ENCODE results near the gene MMP23B.

The MMP23B gene

DNA sequence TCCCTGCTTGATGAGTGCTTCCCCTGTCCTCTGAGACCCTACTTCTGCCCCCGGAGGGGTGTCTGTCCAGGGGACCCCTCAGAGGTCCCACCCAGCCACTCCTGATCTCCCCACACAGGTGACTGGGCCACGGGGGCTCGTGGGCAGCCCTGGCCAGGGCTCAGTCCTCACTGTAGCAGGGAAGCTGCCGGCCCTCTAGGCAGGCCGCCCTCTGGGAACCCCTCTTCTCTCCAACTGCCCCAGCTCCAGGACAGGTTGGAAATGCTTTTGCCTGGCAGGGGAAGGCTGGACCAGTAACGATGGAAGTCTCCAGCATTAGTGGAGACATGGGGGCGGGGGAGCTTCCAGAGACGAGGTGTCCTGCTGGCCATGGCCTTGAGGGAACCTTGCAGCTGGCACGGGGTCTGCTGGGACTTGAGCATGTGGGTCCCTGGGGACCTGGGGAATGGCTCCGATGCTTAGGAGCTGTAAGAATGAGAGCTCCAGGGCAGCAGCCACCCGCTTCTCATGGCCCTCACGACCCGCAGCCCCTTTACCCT lies 28.9 kb upstream of the MMP23B start:
- no peak for DNase-seq

DNA sequence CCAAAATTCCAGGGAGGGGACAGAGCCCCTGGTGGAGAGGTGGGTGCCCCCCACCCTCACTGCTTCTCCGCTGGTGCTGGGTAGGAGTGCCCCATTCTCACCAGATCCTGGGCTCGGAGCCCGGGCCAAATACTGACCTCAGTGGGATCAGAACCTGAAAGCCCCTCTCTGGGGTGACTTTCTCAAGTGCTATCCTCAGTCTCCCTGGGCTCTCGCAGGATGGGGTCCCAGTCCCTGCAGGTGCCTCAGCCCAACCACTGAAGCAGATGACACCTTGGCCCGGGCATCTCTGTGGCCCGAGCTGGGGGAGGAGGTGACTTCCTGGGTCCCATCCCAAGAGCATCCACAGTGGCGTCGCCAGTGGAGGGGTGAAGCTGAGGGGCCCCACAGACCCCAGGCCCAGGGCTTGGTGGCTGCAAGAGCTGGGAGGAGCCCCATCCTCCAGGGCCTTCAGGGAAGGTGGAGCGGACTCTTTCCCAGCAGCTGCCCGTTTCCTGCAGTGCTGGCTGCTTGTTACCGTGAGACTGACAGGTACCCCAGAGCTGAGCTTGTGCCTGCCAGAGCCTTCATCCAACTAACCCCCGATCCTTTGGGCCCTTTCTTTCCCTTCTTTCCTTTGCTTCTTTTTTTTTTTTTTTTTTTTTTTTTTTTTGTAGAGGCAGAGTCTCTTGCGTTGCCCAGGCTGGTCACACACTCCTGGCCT lies 28.2 kb upstream of the MMP23B start:
- no peak for DNase-seq

DNA sequence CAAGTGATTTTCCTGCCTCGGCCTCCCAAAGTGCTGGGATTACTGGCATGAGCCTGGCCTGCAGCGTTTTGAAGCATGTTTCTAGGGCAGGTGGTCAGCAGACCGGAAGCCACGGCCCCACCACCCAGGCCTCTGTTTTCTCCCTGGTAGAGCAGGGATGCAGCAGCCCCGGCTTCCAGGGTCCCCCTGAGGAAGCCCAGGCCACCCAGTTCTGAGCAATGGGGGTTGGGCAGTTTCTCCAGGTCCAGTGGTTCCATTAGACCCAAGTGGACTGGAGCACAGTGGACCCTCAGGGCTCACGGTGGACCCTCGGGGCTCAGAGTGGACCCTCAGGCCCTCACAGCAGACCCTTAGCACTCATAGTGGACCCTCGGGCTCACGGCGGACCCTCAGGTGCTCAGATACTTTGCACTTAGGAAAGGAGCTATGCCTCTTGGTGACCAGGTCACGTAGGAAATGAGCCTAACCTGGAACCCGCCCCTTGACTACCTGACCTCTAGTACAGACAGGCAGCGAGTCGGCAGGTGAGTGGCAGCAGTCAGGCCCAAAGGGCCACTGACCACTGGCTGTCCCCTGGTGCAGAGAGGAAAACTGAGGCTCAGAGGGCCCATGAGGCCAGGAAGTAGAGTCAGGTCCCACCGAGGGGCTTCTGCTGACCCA lies 27.5 kb upstream of the MMP23B start:
- no peak for DNase-seq

DNA sequence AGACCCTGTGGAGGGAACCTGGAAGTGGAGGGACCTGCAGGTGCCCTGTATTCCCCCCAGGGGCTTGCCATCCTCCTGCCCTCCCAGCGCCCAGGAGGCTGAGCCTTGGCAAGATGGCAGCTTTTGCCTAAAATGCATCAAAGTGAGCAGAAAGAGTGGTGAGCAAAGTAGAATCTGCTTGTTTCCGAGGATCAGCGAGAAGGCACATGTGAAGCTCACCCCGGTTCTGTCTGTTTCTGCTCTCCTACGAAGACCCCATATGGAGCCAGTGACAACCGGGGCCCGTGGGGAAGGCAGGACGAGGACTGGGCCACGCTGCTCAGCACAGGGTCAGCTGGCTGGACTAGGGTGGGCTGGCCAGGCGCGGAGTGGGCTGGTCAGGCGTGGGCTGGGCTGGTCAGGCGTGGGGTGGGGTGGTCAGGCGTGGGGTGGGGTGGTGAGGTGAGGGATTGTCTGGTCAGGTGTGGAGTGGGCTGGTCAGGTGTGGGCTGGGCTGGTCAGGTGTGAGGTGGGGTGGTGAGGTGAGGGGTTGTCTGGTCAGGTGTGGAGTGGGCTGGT lies 26.9 kb upstream of the MMP23B start:
- DNase-seq = no peak

GRCh38 chr1:1605724-1606123 lies 26.2 kb upstream of the MMP23B start:
- DNase-seq = no peak

GRCh38 chr1:1606232-1606631 lies 25.7 kb upstream of the MMP23B start:
- DNase-seq = no peak

DNA sequence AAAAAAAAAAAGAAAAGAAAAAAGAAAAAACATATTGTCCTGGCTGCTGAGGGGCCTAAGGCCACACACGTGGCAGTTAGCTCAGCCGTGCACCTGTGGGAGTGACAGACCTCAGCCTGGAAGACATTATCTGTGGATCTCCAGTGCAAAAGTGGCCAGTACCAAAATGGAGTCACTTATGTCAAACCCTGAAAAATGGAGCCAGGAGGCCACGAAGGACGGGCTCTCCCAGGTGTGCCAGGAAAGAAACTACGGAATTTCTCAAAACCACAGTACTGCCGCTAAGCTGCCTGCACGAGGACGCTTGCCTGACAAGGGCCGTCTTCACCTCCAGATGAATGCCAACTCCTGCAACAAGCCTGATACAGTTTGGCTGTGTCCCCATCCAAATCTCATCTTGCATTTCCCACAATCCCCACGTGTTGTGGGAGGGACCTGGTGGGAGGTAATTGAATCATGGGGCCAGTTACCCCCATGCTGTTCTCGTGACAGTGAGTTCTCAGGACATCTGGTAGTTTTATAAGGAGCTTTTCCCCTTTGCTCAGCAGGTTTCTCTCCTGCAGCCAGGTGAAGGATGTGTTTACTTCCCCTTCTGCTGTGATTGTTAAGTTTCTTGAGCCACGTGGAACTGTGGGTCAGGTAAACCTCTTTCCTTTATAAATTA lies 22.0 kb upstream of the MMP23B start:
- no peak for DNase-seq

- DNase-seq = no peak
Measured at GRCh38 chr1:1610796-1611195, 21.2 kb upstream of the MMP23B start.

DNA sequence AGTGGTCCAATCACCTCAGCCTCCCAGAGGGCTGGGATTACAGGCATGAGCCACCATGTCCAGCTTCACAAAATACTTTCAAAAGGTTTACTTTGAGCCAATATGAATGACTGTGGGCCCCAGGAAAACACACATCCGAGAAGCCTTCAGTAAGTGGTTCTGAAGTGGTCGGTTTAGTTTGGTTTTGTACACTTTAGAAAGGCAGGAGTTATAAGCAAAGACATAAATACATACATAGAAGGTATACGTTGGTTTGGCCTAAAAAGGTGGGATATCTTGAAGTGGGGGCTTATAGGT lies 19.9 kb upstream of the MMP23B start:
- no peak for DNase-seq

GRCh38 chr1:1613509-1614082 lies 18.4 kb upstream of the MMP23B start:
- no peak for DNase-seq

- peak; percentile 69 for DNase-seq
Measured at GRCh38 chr1:1614204-1614953, 17.6 kb upstream of the MMP23B start.

- no peak for DNase-seq
Measured at GRCh38 chr1:1614954-1615255, 17.1 kb upstream of the MMP23B start.

DNA sequence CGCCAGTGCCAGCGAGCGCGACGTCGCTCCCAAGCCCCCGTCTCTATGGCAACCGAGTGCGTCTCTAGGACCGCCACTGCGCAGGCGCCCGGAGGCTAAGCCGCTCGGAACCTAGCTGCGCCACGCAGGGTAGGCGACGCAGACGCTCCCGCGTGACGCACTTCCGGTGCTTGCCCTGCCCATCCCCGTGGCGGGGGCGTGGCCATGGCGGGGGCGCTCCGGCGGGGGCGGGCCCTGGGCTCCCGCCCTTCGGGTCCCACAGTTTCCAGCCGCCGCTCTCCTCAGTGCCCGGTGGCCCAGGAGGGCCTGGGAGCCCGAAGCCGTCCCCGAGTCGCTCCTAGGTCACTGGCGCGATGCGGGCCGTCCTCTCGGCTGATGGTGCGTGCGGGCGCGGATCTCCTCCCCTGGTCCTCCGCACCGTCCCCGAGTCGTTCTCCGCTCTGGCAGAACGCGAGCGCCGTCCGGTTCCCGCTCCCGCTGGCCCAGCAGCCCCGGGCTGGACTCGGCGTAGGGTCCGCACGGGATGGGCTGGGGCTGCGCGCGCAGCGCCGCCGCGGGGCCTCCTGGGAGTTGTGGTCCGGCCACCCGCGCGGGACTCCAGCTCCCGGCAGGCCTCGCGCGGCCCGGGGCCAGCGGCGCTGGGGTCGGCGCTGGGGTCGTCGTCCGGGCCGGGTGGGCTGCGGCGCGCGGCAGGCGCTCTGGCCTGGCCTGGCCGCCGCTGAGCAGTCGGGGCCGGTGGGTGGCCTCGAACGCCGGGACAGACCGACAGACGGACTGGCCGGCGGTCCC lies 16.5 kb upstream of the MMP23B start, which contains the start of gene MIB2:
TSS of gene MIB2 (plus strand) at position 245 of the 789 bp plus-strand sequence. CDS start 7,953 bp downstream, outside the sequence.
- peak; percentile 62 for DNase-seq

- no peak for DNase-seq
Measured at GRCh38 chr1:1616045-1616790, 15.8 kb upstream of the MMP23B start.

DNA sequence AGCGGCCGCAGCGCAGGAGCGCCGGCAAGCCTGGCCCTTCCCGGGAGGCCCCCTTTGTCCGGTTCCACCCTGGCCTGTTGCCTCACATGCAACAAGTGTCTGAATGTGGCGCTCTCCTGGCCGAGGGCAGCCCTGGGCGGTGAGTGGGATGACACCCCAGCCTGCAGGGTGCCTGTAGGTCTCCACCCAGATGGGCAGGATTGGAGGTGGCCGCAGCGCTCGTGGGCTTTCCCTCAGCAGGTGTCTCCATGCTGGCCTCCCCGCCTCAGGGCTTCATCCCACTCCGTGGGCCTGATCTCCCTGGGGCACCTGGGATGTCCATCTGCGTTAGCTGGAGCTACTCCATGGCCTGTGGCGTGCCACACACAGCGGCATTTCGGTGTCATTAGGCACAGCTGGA lies 15.1 kb upstream of the MMP23B start:
- DNase-seq = no peak

DNA sequence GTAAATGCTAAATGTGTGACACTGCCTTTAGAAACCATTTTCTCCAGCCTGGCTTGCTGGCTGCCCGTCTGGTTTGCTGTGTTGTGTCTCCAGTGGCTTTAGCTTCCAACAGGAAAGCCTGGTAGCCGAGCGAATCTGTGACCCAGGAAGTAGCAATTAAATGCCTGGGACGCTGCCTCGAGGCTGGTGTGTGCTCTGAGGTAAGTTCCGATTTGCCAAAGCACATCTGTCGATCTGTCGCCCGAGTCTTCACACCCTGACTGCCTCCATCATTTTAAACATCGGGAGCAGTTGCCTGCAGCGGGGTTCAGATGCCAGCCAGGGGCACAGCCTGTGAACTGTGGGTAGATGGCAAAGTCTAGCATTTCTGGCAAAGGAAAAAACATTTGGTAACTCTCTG lies 14.5 kb upstream of the MMP23B start:
- DNase-seq = no peak

GRCh38 chr1:1617925-1618324 lies 14.0 kb upstream of the MMP23B start:
- no peak for DNase-seq

GRCh38 chr1:1618396-1619068 lies 13.4 kb upstream of the MMP23B start:
- DNase-seq = no peak

GRCh38 chr1:1619917-1620361 lies 12.0 kb upstream of the MMP23B start:
- no peak for DNase-seq

DNA sequence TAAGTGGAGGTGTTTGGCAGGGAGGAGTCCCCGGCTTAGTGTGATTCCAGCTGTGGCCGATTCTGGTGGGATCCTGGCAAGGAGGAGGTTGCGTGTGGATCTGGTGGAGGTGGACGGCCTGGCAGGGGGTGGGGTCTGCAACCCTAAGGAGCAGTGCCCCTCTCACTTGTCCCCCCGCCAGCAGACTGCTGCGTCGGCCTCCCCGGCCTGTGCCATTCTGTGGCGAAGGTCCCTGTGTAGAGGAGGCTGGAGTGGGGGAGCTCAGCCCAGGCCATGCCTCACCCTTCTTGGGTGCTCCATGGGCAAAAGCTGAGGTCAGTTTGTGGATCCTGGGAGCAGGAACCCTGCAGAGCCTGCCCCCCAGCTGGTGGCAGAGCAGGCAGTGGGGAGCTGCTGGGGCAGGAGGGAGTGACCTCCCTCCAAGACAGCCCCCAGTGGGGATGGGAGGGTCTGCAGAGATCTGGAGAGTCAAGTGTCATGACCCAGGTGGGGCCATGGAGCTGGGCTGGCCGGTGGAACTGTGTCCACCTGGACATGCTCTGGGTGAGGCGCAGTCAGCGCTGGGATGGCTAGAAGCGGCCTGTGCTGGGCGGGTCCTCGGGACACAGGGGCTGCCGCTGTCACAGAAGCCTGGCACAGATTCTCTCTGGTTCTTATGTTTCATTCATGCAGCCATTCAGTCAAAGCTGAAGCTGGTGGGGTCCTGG lies 11.4 kb upstream of the MMP23B start:
- no peak for DNase-seq

All from SIG-M5 (cell line).